HG02588 (cell line): ENCODE results near the gene CBX3.
"Not testable (repeated sequence)": the region's sequence is repeated elsewhere in the genome, so short reads cannot be mapped to it uniquely, and the experiment has no call there.

ENCODE experiments used
- ATAC-seq: cut with Tn5 transposase; IDR thresholded peaks from one replicate; pipeline ENCODE4 v1.9.1; 2021; ENCODE audit warnings: mild to moderate bottlenecking, moderate library complexity; ENCODE audit not compliant: unreplicated experiment

Gene CBX3

GRCh38 chr7:26187380-26188205, 14.0 kb upstream of the CBX3 start:
- no peak for ATAC-seq

DNA sequence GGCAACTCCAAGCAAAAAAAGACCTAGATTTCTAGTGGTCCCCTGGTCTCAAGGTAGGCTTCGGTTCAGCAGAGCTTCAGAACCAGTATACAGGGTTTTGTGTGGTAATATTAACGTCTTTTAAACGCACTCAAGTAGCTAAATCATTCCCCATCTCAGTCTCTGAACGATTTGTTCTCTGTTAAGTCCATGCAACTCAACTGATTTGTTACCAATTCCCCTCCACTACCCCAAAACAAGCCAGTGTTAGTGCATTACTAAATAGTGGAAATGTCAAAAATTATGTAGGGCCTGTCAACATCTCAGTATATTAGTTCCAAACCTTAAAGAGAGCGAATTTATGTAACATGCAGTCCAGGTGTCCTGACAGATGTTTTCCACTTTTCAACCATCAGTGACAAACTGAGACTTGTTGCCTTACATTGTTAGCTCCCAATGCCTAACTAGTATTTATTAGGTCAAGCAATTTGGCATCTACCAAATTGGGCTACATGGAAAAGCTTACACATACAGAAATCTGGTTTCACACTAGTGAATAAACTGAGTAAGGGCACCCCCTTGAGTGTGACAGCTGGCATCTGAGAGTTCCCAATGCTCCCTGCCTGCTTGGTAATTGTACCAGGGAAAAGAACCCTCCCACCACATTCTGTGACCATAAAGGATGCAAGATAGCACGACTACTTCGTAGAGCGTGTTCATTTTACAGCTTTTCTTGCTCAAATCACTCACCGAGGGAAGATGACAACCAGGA, 13.2 kb upstream of the CBX3 start:
- ATAC-seq = no peak

DNA sequence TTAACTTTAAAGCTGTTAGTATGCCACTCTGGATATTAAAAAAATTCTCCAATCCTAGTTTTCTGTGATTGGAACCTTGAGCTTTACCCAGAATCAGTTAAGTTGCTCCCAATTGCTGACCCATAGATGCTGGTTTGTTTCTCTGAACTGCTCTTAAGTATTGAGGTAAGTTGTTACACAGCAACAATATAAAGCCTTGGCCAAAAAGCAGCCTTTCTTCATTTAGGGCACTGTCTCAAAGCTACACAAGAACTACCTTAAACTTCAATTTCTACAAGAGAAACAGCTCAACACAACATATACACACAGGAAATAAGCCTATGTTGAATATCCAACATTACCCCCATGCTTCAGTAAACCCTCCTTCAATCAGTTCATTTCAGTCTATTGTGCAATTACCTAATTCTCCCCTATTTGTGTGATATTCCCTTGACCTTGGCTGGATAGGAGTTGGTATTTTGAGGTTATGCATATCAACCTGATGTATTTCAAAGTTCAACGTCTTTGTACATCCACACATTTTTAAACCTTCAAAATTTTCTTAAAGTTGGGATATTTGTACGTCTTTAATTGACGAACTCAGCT, 12.5 kb upstream of the CBX3 start:
- ATAC-seq = no peak

GRCh38 chr7:26189697-26190096, 11.8 kb upstream of the CBX3 start:
- no peak for ATAC-seq

- ATAC-seq = no peak
Measured at GRCh38 chr7:26190417-26190869, 11.1 kb upstream of the CBX3 start.

- ATAC-seq = no peak
Measured at GRCh38 chr7:26191233-26191973, 10.1 kb upstream of the CBX3 start.

GRCh38 chr7:26191974-26192479, 9.5 kb upstream of the CBX3 start:
- ATAC-seq = no peak

DNA sequence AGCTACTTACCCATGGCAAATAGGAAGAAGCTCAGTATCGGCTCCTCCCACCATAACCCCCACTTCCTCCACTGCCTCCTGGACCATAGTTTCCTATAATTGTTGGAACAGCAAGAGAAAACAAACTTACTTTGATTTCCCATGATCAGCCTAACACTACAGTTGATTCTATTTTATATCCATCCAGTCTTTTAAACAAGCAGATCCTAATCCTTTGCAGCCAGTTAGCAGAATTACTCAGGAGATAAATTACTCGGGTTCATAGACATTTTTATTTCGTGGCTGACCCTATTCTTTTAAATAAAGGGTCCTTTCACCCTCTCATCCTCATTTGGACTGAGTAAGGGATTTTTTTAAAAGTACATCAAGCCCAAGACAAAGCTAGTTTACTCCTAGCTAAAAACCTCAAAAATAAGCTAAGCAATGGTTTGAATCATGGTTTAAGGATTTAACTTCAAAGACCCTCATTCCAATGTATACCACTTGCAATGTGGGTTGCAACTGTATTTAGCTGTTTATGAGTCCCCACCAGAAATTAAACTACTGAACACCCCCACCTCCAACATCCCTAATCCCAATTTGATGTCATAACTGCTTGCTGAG, 9.0 kb upstream of the CBX3 start:
- no peak for ATAC-seq

DNA sequence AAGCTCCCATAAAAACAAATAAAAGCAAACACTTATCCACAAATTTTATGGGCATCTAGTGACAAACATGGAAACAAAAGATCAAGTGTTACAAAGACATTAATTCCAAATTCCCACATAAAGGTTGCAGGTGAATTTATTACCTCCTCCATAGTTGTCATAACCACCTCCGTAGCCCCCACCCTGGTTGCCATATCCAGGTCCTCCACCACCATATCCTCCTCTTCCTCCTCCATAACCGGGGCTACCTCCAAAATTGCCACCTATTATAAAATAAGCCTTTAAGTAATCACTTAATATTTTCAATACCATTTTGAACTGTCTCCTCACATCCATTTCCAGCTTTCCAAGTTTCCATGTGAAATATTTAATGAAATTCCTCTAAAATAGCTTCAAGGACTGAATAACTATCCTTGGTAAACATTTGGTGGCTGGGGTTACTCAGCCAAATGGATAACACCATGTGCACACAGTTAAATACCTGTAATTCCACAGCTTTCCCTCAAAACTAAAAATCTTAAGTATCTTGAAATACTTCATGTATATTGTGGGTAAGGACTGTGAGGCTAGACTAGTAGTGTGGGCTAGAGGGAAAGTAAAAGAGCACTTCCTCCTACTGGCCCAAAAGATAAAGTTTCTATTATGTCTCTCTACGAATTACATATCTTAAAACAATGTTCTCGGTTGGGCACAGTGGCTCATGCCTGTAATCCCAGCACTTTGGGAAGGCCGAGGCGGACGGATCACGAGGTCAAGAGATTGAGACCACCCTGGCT, 7.9 kb upstream of the CBX3 start:
- ATAC-seq = no peak

- not testable (repeated sequence) for ATAC-seq
Measured at GRCh38 chr7:26194764-26195163, 6.8 kb upstream of the CBX3 start.

DNA sequence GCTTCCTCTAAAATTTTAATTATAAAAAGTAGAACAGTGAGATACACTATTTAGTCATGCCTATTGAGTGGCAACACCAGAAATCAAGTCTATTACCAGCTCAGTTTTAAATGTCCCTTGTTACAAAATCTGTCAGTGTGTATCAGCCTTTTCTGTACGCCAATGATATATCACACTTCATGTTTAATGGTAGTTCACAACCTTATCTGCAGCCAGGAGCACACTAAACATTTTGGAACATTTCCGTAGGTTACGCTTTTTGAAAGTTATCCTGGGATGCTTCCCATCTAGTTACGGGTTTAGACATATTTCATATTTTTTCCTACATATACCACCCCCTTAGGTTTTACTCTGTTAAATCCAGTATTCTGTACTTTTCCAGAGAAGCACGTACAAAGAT, 6.4 kb upstream of the CBX3 start:
- no peak for ATAC-seq

- no peak for ATAC-seq
Measured at GRCh38 chr7:26195867-26196657, 5.5 kb upstream of the CBX3 start.

- ATAC-seq = no peak
Measured at GRCh38 chr7:26197153-26198115, 4.1 kb upstream of the CBX3 start.

DNA sequence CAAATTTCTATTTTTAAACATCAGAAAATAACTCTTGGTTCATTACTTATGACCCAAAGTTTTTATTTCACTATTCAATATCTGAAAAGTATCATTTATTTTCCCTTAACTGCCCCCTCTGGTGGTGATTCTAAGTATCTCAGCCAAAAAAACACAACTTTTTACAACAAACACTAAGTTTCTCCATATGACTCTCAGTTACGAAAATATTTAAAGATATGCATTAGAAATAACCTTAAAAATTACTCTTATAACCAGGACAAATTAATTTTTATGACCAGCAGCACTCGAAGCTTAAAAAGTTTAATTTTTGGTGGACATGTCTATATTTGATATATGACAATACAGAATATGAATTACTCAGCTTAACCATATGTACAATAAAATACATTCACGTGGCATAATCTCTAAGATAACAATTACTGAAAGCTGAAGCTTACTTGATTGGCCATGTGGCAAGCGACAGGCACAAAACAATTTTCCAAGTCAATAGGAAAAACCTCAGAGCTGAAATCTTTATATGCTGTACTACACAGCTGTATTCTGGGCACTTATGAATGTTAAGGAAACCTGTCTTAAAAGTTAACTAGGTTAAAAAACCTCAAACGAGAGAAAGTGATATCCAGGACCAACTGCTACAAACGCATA, 3.3 kb upstream of the CBX3 start:
- no peak for ATAC-seq

- ATAC-seq = no peak
Measured at GRCh38 chr7:26198781-26199169, 2.8 kb upstream of the CBX3 start.

DNA sequence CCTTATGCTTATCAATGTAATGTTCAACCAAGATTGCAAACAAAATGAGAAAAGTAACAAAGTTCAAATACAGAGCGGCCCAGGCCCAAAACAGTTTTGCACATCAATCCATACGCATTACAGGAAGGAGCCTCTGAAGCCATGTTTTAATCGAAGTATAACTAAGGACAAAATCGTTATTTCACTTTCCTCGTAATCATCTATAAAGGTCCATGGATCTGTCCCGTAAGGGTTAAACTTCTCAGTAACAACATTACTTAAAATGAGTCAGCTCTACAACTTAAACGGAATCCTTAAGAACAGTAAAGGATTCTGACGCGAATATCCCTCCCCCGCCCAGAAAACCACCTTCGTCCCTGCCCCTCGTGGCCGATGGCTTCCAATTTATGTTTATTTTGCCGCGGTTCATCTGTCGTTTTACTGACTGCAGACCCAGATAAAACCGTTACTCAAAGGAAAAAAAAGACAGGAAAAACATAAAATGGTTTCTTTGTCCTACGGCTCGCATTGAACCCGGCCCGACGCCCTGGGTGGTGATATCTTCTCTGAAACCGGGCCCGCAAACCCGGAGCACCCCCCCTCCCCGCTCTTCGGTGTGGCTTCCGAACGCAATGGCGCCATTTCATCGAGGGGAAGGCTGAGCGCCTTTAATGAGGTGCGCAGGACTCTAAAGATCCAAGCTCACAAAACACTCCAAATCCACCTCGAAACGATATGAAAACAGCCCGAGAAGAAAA, 2.1 kb upstream of the CBX3 start:
- no peak for ATAC-seq

GRCh38 chr7:26200038-26200443, 1.5 kb upstream of the CBX3 start:
- no peak for ATAC-seq
